H1 (cell line): ENCODE results near the gene YWHAG. TPM values are rescaled to one million over a fixed set of nuclear protein-coding genes. Genes with fewer than 3 reads are reported as not detected.

Experiments
- CTCF ChIA-PET: fragments of 300-600 bp; sonication (Branson Sonifier 250); formaldehyde crosslinking; loops from one replicate; lab custom pipeline; 2021; ENCODE audit not compliant: partially characterized antibody; lab: Charles Lee
- POLR2A ChIA-PET: fragments of 300-600 bp; sonication (Branson Sonifier 250); formaldehyde crosslinking; loops from one replicate; lab custom pipeline; 2021; ENCODE audit warnings: inconsistent platforms; ENCODE audit not compliant: partially characterized antibody; lab: Charles Lee
- DNase-seq, 2 experiments: peaks; one replicate each; pipeline versions ENCODE4 v3.0.0 to v3.0.0-alpha.2; 2010 to 2022; ENCODE audit warnings: low spot score in 2 of 2, low read depth in 1 of 2, mixed read lengths in 1 of 2
- FAIRE-seq: peaks from 2 replicates; lab custom pipeline; 2011; peaks lifted over from hg19 to GRCh38; lab: Jason Lieb, UNC
- H2AFZ ChIP-seq: 2 replicates; pipeline ENCODE4 v1.8.1; 2012; ENCODE audit warnings: low read length, inconsistent platforms
- H2AK5ac ChIP-seq: 2 replicates; pipeline ENCODE4 v1.6.1; 2013; ENCODE audit warnings: low read depth, low read length
- H2BK120ac ChIP-seq: replicated peaks from 2 replicates; pipeline ENCODE3; 2013; ENCODE audit warnings: low read depth, low read length, inconsistent platforms
- H2BK12ac ChIP-seq: 2 replicates; pipeline ENCODE4 v1.6.1; 2013; ENCODE audit warnings: low read depth, low read length
- H2BK15ac ChIP-seq: 2 replicates; pipeline ENCODE4 v1.6.1; 2013; ENCODE audit warnings: low read length
- H2BK20ac ChIP-seq: 2 replicates; pipeline ENCODE4 v1.6.1; 2013; ENCODE audit warnings: low read length
- H2BK5ac ChIP-seq: 2 replicates; pipeline ENCODE4 v1.6.1; 2013; ENCODE audit warnings: low read depth, low read length
- H3K14ac ChIP-seq: 2 replicates; pipeline ENCODE4 v1.6.1; 2013; ENCODE audit warnings: inconsistent platforms; ENCODE audit not compliant: insufficient read length
- H3K18ac ChIP-seq: 2 replicates; pipeline ENCODE4 v1.6.1; 2013; ENCODE audit warnings: low read length; ENCODE audit errors: extremely low read depth
- H3K23ac ChIP-seq: 2 replicates; pipeline ENCODE4 v1.6.1; 2013; ENCODE audit warnings: inconsistent platforms; ENCODE audit not compliant: insufficient read length
- H3K23me2 ChIP-seq: 2 replicates; pipeline ENCODE4 v1.6.1; 2013; ENCODE audit warnings: low read depth, low read length
- H3K27ac ChIP-seq: 2 replicates; pipeline ENCODE4 v1.6.1; 2011; ENCODE audit warnings: low read depth, low read length, inconsistent platforms
- H3K27me3 ChIP-seq, 4 experiments: replicated peaks in 1 of 4; 1 replicate in 1 of 4; 2 replicates in 3 of 4; pipeline versions ENCODE4 v1.6.1 to v1.8.1; 2011 to 2013; ENCODE audit warnings: low read length in 3 of 4, mild to moderate bottlenecking in 3 of 4, inconsistent platforms in 2 of 4, mixed read lengths in 2 of 4, moderate library complexity in 1 of 4; ENCODE audit not compliant: control insufficient read depth in 3 of 4, insufficient read depth in 3 of 4; ENCODE audit errors: extremely low read depth in 1 of 4
- H3K36me3 ChIP-seq, 4 experiments: 2 replicates each; pipeline versions ENCODE4 v1.6.1 to v1.8.1; 2011 to 2013; ENCODE audit warnings: mild to moderate bottlenecking in 4 of 4, low read length in 3 of 4, moderate library complexity in 2 of 4, control low read depth in 1 of 4, inconsistent platforms in 1 of 4; ENCODE audit not compliant: insufficient read depth in 4 of 4, control insufficient read depth in 2 of 4
- H3K4ac ChIP-seq: replicated peaks from 2 replicates; pipeline ENCODE3; 2013; ENCODE audit warnings: low read length, low read depth, mixed read lengths, inconsistent platforms; ENCODE audit not compliant: insufficient read length
- H3K4me1 ChIP-seq, 4 experiments: replicated peaks in 1 of 4; 1 replicate in 1 of 4; 2 replicates in 3 of 4; pipeline versions ENCODE4 v1.6.1 to v1.8.1; 2011 to 2013; ENCODE audit warnings: low read length in 3 of 4, inconsistent platforms in 2 of 4, mixed read lengths in 1 of 4; ENCODE audit not compliant: insufficient read depth in 4 of 4, control insufficient read depth in 3 of 4
- H3K4me2 ChIP-seq, 2 experiments: 2 replicates each; pipeline versions ENCODE4 v1.6.1 to v1.8.1; 2011 to 2013; ENCODE audit warnings: low read depth in 2 of 2, low read length in 2 of 2, control low read depth in 1 of 2, inconsistent platforms in 1 of 2, mild to moderate bottlenecking in 1 of 2; ENCODE audit not compliant: insufficient read depth in 1 of 2
- H3K4me3 ChIP-seq, 4 experiments: fragments of 200-600, 300-600 bp in 1 of 4; sonication (generic), shearing (Covaris generic), sonication (Bioruptor Twin) in 1 of 4; 2 replicates each; pipeline versions ENCODE4 v1.5.1 to v1.8.1; 2011 to 2016; ENCODE audit warnings: low read length in 4 of 4, low read depth in 3 of 4, control low read depth in 2 of 4, inconsistent platforms in 2 of 4, mild to moderate bottlenecking in 2 of 4, mixed read lengths in 1 of 4, moderate library complexity in 1 of 4; ENCODE audit not compliant: insufficient read depth in 2 of 4; ENCODE audit errors: extremely low read depth in 1 of 4
- H3K56ac ChIP-seq: replicated peaks from 2 replicates; pipeline ENCODE3; 2013; ENCODE audit warnings: low read depth, mild to moderate bottlenecking, mixed read lengths, low read length, inconsistent platforms; ENCODE audit not compliant: insufficient read length
- H3K79me1 ChIP-seq: 2 replicates; pipeline ENCODE4 v1.6.1; 2013; ENCODE audit warnings: low read depth, low read length, control low read depth
- H3K79me2 ChIP-seq, 2 experiments: 2 replicates each; pipeline versions ENCODE4 v1.6.1 to v1.8.1; 2012 to 2013; ENCODE audit warnings: low read length in 2 of 2, mild to moderate bottlenecking in 2 of 2, inconsistent platforms in 1 of 2; ENCODE audit not compliant: insufficient read depth in 2 of 2, control insufficient read depth in 1 of 2
- H3K9ac ChIP-seq, 4 experiments: replicated peaks in 1 of 4; 1 replicate in 1 of 4; 2 replicates in 3 of 4; pipeline versions ENCODE4 v1.6.1 to v1.8.1; 2011 to 2013; ENCODE audit warnings: low read depth in 3 of 4, low read length in 3 of 4, control low read depth in 2 of 4, mild to moderate bottlenecking in 2 of 4, moderate library complexity in 2 of 4, inconsistent platforms in 1 of 4; ENCODE audit errors: extremely low read depth in 1 of 4
- H3K9me3 ChIP-seq, 2 experiments: 2 replicates each; pipeline versions ENCODE4 v1.6.1 to v1.8.1; 2012 to 2013; ENCODE audit warnings: mild to moderate bottlenecking in 2 of 2, moderate library complexity in 2 of 2, control low read depth in 1 of 2, inconsistent platforms in 1 of 2, low read depth in 1 of 2, low read length in 1 of 2, mixed read lengths in 1 of 2; ENCODE audit not compliant: insufficient read depth in 2 of 2
- H4K20me1 ChIP-seq, 2 experiments: replicated peaks in 1 of 2; 2 replicates each; pipeline versions ENCODE3 to v1.8.1; 2011 to 2013; ENCODE audit warnings: inconsistent platforms in 2 of 2, low read length in 2 of 2, mild to moderate bottlenecking in 1 of 2; ENCODE audit not compliant: insufficient read depth in 2 of 2, control insufficient read depth in 1 of 2
- H4K5ac ChIP-seq: 2 replicates; pipeline ENCODE4 v1.6.1; 2013; ENCODE audit warnings: low read length, low read depth, mixed read lengths, inconsistent platforms; ENCODE audit not compliant: insufficient read length
- H4K8ac ChIP-seq: 2 replicates; pipeline ENCODE4 v1.8.0; 2013; ENCODE audit warnings: mild to moderate bottlenecking, moderate library complexity, low read length, inconsistent platforms; ENCODE audit not compliant: insufficient read depth; ENCODE audit errors: extremely low read depth
- H4K91ac ChIP-seq: replicated peaks from 2 replicates; pipeline ENCODE3; 2013; ENCODE audit warnings: low read length, mixed read lengths, inconsistent platforms; ENCODE audit not compliant: insufficient read length
- BCL11A ChIP-seq, 2 experiments: IDR thresholded peaks; one replicate each; pipeline ENCODE4 v1.6.1; 2011; ENCODE audit warnings: low read depth in 2 of 2, low read length in 2 of 2, mild to moderate bottlenecking in 2 of 2
- CHD1 ChIP-seq: IDR thresholded peaks from 2 replicates; pipeline ENCODE4 v1.6.1; 2012; ENCODE audit warnings: low read depth, low read length, improper control_type of control experiment
- CHD2 ChIP-seq: IDR thresholded peaks from 2 replicates; pipeline ENCODE4 v1.6.1; 2012; ENCODE audit warnings: low read length, improper control_type of control experiment
- E2F6 ChIP-seq: IDR thresholded peaks from 2 replicates; pipeline ENCODE4 v1.6.1; 2012; ENCODE audit warnings: inconsistent platforms
- HDAC6 ChIP-seq: IDR thresholded peaks from one replicate; pipeline ENCODE4 v1.7.1; 2012; ENCODE audit warnings: low read depth, mild to moderate bottlenecking, inconsistent platforms, low read length, moderate library complexity
- KDM1A ChIP-seq: fragments of 200-600, 300-600 bp; sonication (generic); IDR thresholded peaks from 2 replicates; pipeline ENCODE4 v1.7.1; 2016; ENCODE audit warnings: mild to moderate bottlenecking, low read length, borderline replicate concordance
- MAFK ChIP-seq: IDR thresholded peaks from 2 replicates; pipeline ENCODE4 v1.6.1; 2012; ENCODE audit warnings: low read depth, mild to moderate bottlenecking, improper control_type of control experiment, low read length
- NRF1 ChIP-seq: IDR thresholded peaks from 2 replicates; pipeline ENCODE4 v1.6.1; 2011; ENCODE audit warnings: mild to moderate bottlenecking, low read depth, low read length, improper control_type of control experiment
- POLR2A ChIP-seq, 2 experiments: IDR thresholded peaks; 1 replicate in 1 of 2; 2 replicates in 1 of 2; pipeline ENCODE4 v1.6.1; 2011; ENCODE audit warnings: low read depth in 2 of 2, low read length in 2 of 2, mild to moderate bottlenecking in 2 of 2; ENCODE audit errors: control extremely low read depth in 1 of 2
- POU5F1 ChIP-seq: IDR thresholded peaks from 2 replicates; pipeline ENCODE4 v1.6.1; 2011; ENCODE audit warnings: low read depth, mild to moderate bottlenecking, low read length, moderate library complexity
- SRF ChIP-seq: IDR thresholded peaks from 2 replicates; pipeline ENCODE4 v1.6.1; 2011; ENCODE audit warnings: mild to moderate bottlenecking, low read depth, low read length, moderate library complexity
- SUZ12 ChIP-seq: fragments of 200-600 bp; sonication (generic); IDR thresholded peaks from 2 replicates; pipeline ENCODE4 v1.6.1; 2012; ENCODE audit warnings: mild to moderate bottlenecking, inconsistent platforms, low read length, moderate library complexity, mixed read lengths
- TAF1 ChIP-seq: IDR thresholded peaks from 2 replicates; pipeline ENCODE4 v1.6.1; 2011; ENCODE audit warnings: mild to moderate bottlenecking, low read depth, low read length
- TEAD4 ChIP-seq: IDR thresholded peaks from 2 replicates; pipeline ENCODE4 v1.6.1; 2012; ENCODE audit warnings: low read depth, low read length, inconsistent platforms, mixed read lengths
- WGBS, 2 experiments: shearing (Covaris generic) in 1 of 2; methylation state at CpG; one replicate each; pipeline versions ENCODE4 v1.1.6 to v1.1.7; 2013 to 2015; ENCODE audit warnings: low lambda C conversion rate in 2 of 2, mixed read lengths in 2 of 2, inconsistent platforms in 1 of 2, low coverage in 1 of 2, missing lambda C conversion rate in 1 of 2; ENCODE audit not compliant: insufficient replicate concordance in 2 of 2, insufficient coverage in 1 of 2, insufficient read length in 1 of 2; ENCODE audit errors: extremely low coverage in 1 of 2, missing lambda C conversion rate in 1 of 2; 5-methylcytosine and 5-hydroxymethylcytosine counted together
- polyA plus RNA-seq, 7 experiments: library from polyadenylated mRNA; depleted of rRNA in 3 of 7; stranded (reverse) in 5 of 7; unstranded in 2 of 7; fragments of >200 nt in 5 of 7; fragments of 200-250 nt in 2 of 7; gene quantifications; 1 replicate in 5 of 7; 2 replicates in 1 of 7; 4 replicates in 1 of 7; pipeline versions ENCODE4 v1.2.1 to v1.2.3, GENCODE V29; 2011 to 2013; ENCODE audit warnings: missing spikeins in 2 of 7, mixed read lengths in 2 of 7
- total RNA-seq: library from RNA; stranded (reverse); fragmentation: NEBNext Ultra II Directional; extraction: Animal tissue kit (Norgen Biotek cat#: 25700); gene quantifications from 2 replicates; pipeline ENCODE4 v1.2.1, GENCODE V29; 2021

YWHAG gene
- total and polyA plus RNA-seq, 2 of the 8 experiments (the other 6 are each of a cell fraction or from before 2014, with no cell fraction given): 57.2 to 241 TPM

- ChIA-PET CTCF (interaction anchor here (19.4 kb wide), 1 partner anchor 11 kb away, joined by 426 read pairs; the partner anchor contains the start of gene HSPB1), POLR2A (interaction anchor here (0.5 kb wide), 1 partner anchor 108 kb away, joined by 3 read pairs; no protein-coding TSS in a partner anchor)
- no peak overlapping the region for H3K4ac ChIP-seq
- WGBS, 2 experiments: 89% methylated on average over 7 of the region's 7 CpGs; no CpG with 5 or more reads in 1 of the 2 experiments
- no peak overlapping the region for H2BK5ac ChIP-seq
- no peaks in the 10 kb centered on the region for H3K79me1 ChIP-seq
- H4K20me1 ChIP-seq: no peaks in the 10 kb centered on the region
- no peak overlapping the region for H3K18ac ChIP-seq
- H3K4me3 ChIP-seq: no peak overlapping the region
- H2BK12ac ChIP-seq: 0 out of 2 replicates have a peak overlapping the region, but pooled peaks have one; percentile 39
- H2BK15ac ChIP-seq: no peak overlapping the region
- H3K23ac ChIP-seq: no peak overlapping the region
- peak overlapping the region; percentile 40; the same call in 1 of the 2 replicates for H2AK5ac ChIP-seq
- H3K4me1 ChIP-seq: peaks cover 0 to 5% (median under 1%) of the 10 kb centered on the region in 4 experiments; a peak in 1 of 7 replicates
- H2BK120ac ChIP-seq: no peak overlapping the region
- peaks cover 0 to 6% (median 4%) of the 10 kb centered on the region in 4 experiments; a peak in 3 of 7 replicates for H3K27me3 ChIP-seq
- FAIRE-seq (no peak), DNase-seq (no peak)
- H3K9ac ChIP-seq: no peak overlapping the region
- no peaks in the 10 kb centered on the region for H3K79me2 ChIP-seq
- no peak overlapping the region for H4K5ac ChIP-seq
- no peak overlapping the region for H2AFZ ChIP-seq
- H3K56ac ChIP-seq: no peak overlapping the region
- H3K36me3 ChIP-seq: no peaks in the 10 kb centered on the region
- H2BK20ac ChIP-seq: no peak overlapping the region
- no peak overlapping the region for H3K27ac ChIP-seq
- H4K8ac ChIP-seq: no peak overlapping the region
- no peak overlapping the region for H3K4me2 ChIP-seq
- peaks cover 4% of the 10 kb centered on the region; the same call in 1 of the 2 replicates for H3K23me2 ChIP-seq
- H3K9me3 ChIP-seq: no peaks in the 10 kb centered on the region
- H3K14ac ChIP-seq: no peak overlapping the region
- H4K91ac ChIP-seq: peak overlapping the region; percentile 27
- TF ChIP-seq MAFK: no peak
- no peak for TF ChIP-seq TAF1
- TF ChIP-seq TEAD4: no peak
- TF ChIP-seq KDM1A: no peak
- TF ChIP-seq POU5F1: no peak
- TF ChIP-seq POLR2A (IDR thresholded peaks at IDR 0.05; ENCODE audit: control extremely low read depth in 1 of 2, low read depth in 2 of 2, low read length in 2 of 2): no peak
- TF ChIP-seq CHD2: no peak
- no peak for TF ChIP-seq E2F6
- TF ChIP-seq SUZ12: no peak
- no peak for TF ChIP-seq HDAC6
- no peak for TF ChIP-seq BCL11A (IDR thresholded peaks at IDR 0.05; ENCODE audit: low read depth in 2 of 2, low read length in 2 of 2)
- TF ChIP-seq SRF: no peak
- TF ChIP-seq NRF1: no peak
- TF ChIP-seq CHD1: no peak
Observed at GRCh38 chr7:76300166-76300731, 58.5 kb downstream of the YWHAG start.
